ENCODE measurements around the gene CSMD2.

Gene CSMD2

DNA sequence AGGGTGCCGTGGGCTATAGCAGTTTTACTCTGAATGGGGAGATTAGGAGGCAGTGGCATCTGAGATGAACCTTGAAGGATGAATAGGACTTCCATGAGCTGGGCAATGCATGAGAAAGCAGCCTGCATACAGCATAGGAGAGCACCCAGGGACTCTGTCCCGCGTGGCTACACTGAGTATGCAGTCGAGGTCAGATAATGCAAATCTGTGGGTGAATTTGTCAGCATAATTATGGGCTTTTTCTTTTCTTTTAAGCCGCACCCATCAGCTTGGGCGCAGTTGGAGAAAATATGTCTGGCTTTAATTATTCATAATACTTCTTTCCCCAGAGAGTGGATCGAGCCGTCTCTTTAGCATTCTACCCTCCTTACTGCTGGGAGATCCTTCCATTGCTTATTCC is 504.1 kb downstream of the CSMD2 start:
- Histone ChIP-seq H2BK120ac (ENCODE audit: low read depth, low read length) (no peak overlapping the region), H2BK15ac (replicated peaks; ENCODE audit: low read depth) (no peak overlapping the region), H3K79me2 (ENCODE audit: control insufficient read depth, insufficient read depth, low read length) (no peaks in the 10 kb centered on the region), H3K4me1 (ENCODE audit: control insufficient read depth, low read depth, low read length) (no peaks in the 10 kb centered on the region), H3K4ac (ENCODE audit: low read depth, low read length) (no peak overlapping the region), H2AK5ac (ENCODE audit: low read length) (no peak overlapping the region), H3K27me3 (ENCODE audit: insufficient read depth, low read length, poor library complexity) (no peaks in the 10 kb centered on the region), H3K56ac (ENCODE audit: low read length) (no peak overlapping the region), H3K4me2 (ENCODE audit: low read length) (no peak overlapping the region), H4K8ac (ENCODE audit: low read depth, low read length) (no peak overlapping the region), H3K4me3 (ENCODE audit: low read length) (no peak overlapping the region), H3K9ac (ENCODE audit: low read length) (no peak overlapping the region), H4K5ac (ENCODE audit: low read length) (no peak overlapping the region), H3K79me1 (ENCODE audit: low read length) (no peaks in the 10 kb centered on the region), H3K36me3 (ENCODE audit: control insufficient read depth, insufficient read depth, low read length) (peaks cover 6% of the 10 kb centered on the region), H3K23ac (ENCODE audit: low read length) (no peak overlapping the region), H3K18ac (ENCODE audit: low read length) (no peak overlapping the region), H2BK5ac (ENCODE audit: low read length) (no peak overlapping the region), H3K27ac (ENCODE audit: low read depth, low read length) (no peak overlapping the region)
- WGBS (ENCODE audit: extremely low coverage, insufficient coverage, low lambda C conversion rate): no CpG with 5 or more reads among the region's 8 CpGs
- no peak for DNase-seq

DNA sequence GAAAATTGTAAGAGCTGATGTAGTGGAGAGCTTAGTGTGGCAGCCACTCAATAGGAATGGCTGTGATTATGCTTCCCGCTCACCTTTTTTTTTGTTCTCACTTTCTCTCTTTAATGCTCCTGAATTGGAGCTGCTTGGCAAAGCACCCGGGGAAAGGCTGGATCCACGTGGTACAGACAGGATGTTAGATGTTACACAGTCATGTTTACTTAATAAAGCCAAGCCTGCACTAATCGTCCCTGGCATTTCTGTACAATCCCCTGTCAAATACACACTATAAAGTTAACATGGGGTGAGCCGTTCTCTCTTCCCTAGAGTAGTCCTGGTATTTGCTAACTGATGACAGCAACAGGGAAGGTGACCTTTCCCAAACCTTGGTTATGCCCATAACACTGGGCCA is 504.8 kb downstream of the CSMD2 start:
- no CpG with 5 or more reads among the region's 5 CpGs for WGBS (ENCODE audit: extremely low coverage, insufficient coverage, low lambda C conversion rate)

DNA sequence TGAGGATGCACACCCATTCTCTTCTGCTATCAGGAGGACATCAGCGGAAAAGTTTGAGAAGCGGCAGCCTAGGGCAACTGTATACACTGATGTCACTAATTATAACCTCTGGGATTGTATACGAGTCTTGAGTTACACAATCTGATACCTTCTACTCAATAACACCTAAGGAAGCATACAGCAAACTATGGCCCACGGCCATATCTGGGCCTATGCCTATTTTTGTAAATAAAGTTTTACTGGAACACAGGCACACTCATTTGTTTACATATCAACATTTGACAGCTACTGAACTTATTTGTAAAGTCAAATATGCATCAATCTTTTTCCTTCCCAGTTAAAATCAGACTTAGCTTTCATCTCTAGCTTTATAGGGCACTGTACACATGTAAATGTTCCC is 505.4 kb downstream of the CSMD2 start:
- Histone ChIP-seq H2BK120ac (ENCODE audit: low read depth, low read length) (no peak overlapping the region), H3K79me1 (ENCODE audit: low read length) (no peaks in the 10 kb centered on the region), H3K4ac (ENCODE audit: low read depth, low read length) (no peak overlapping the region), H3K36me3 (ENCODE audit: control insufficient read depth, insufficient read depth, low read length) (peaks cover 6% of the 10 kb centered on the region), H4K5ac (ENCODE audit: low read length) (no peak overlapping the region), H3K4me2 (ENCODE audit: low read length) (no peak overlapping the region), H3K56ac (ENCODE audit: low read length) (no peak overlapping the region), H3K27me3 (ENCODE audit: insufficient read depth, low read length, poor library complexity) (no peaks in the 10 kb centered on the region), H4K8ac (ENCODE audit: low read depth, low read length) (no peak overlapping the region), H2AK5ac (ENCODE audit: low read length) (no peak overlapping the region), H3K4me3 (ENCODE audit: low read length) (no peak overlapping the region), H2BK15ac (replicated peaks; ENCODE audit: low read depth) (no peak overlapping the region), H3K79me2 (ENCODE audit: control insufficient read depth, insufficient read depth, low read length) (no peaks in the 10 kb centered on the region), H3K4me1 (ENCODE audit: control insufficient read depth, low read depth, low read length) (no peaks in the 10 kb centered on the region), H3K23ac (ENCODE audit: low read length) (no peak overlapping the region), H3K27ac (ENCODE audit: low read depth, low read length) (no peak overlapping the region), H3K9ac (ENCODE audit: low read length) (no peak overlapping the region), H2BK5ac (ENCODE audit: low read length) (no peak overlapping the region), H3K18ac (ENCODE audit: low read length) (no peak overlapping the region)
- DNase-seq: no peak
- WGBS (ENCODE audit: extremely low coverage, insufficient coverage, low lambda C conversion rate): no CpG with 5 or more reads among the region's 4 CpGs

More for the DNA sequence above, 504.8 kb downstream of the CSMD2 start:
- Histone ChIP-seq H3K36me3 (ENCODE audit: control insufficient read depth, insufficient read depth, low read length) (peaks cover 6% of the 10 kb centered on the region), H3K4me3 (ENCODE audit: low read length) (no peak overlapping the region), H3K18ac (ENCODE audit: low read length) (no peak overlapping the region), H3K23ac (ENCODE audit: low read length) (no peak overlapping the region), H3K56ac (ENCODE audit: low read length) (no peak overlapping the region), H4K5ac (ENCODE audit: low read length) (no peak overlapping the region), H2BK120ac (ENCODE audit: low read depth, low read length) (no peak overlapping the region), H2BK5ac (ENCODE audit: low read length) (no peak overlapping the region), H3K27me3 (ENCODE audit: insufficient read depth, low read length, poor library complexity) (no peaks in the 10 kb centered on the region), H3K79me2 (ENCODE audit: control insufficient read depth, insufficient read depth, low read length) (no peaks in the 10 kb centered on the region), H3K4me1 (ENCODE audit: control insufficient read depth, low read depth, low read length) (no peaks in the 10 kb centered on the region), H2AK5ac (ENCODE audit: low read length) (no peak overlapping the region), H3K27ac (ENCODE audit: low read depth, low read length) (no peak overlapping the region), H3K79me1 (ENCODE audit: low read length) (no peaks in the 10 kb centered on the region), H3K4ac (ENCODE audit: low read depth, low read length) (no peak overlapping the region), H2BK15ac (replicated peaks; ENCODE audit: low read depth) (no peak overlapping the region), H3K4me2 (ENCODE audit: low read length) (no peak overlapping the region), H3K9ac (ENCODE audit: low read length) (no peak overlapping the region), H4K8ac (ENCODE audit: low read depth, low read length) (no peak overlapping the region)
- no peak for DNase-seq

DNA sequence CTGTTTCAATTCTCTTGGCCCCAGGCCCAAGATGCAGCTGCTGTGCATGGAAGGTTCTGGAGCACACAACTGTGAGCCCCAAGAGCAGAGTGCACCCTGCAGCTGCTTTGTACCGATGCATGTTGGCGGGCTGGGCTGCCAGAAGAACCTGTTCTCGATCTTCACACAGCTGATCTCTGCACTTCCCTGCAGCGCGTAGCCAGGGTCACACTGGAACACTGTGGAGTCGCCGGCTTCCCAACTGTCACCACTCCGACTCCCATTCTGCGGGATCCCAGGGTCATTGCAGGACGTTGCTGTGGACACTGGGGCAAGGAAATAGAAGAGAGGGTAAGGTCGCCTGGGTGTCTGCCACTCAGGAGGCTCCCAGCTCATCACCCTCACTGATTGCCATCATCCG is 507.2 kb downstream of the CSMD2 start:
- Histone ChIP-seq H2BK120ac (ENCODE audit: low read depth, low read length) (no peak overlapping the region), H3K4me1 (ENCODE audit: control insufficient read depth, low read depth, low read length) (no peaks in the 10 kb centered on the region), H3K36me3 (ENCODE audit: control insufficient read depth, insufficient read depth, low read length) (peaks cover 6% of the 10 kb centered on the region), H3K4me2 (ENCODE audit: low read length) (no peak overlapping the region), H2AK5ac (ENCODE audit: low read length) (no peak overlapping the region), H3K18ac (ENCODE audit: low read length) (no peak overlapping the region), H3K4ac (ENCODE audit: low read depth, low read length) (no peak overlapping the region), H4K5ac (ENCODE audit: low read length) (no peak overlapping the region), H3K79me2 (ENCODE audit: control insufficient read depth, insufficient read depth, low read length) (no peaks in the 10 kb centered on the region), H3K23ac (ENCODE audit: low read length) (no peak overlapping the region), H3K27ac (ENCODE audit: low read depth, low read length) (no peak overlapping the region), H3K27me3 (ENCODE audit: insufficient read depth, low read length, poor library complexity) (no peaks in the 10 kb centered on the region), H4K8ac (ENCODE audit: low read depth, low read length) (no peak overlapping the region), H3K79me1 (ENCODE audit: low read length) (no peaks in the 10 kb centered on the region), H3K9ac (ENCODE audit: low read length) (no peak overlapping the region), H2BK15ac (replicated peaks; ENCODE audit: low read depth) (no peak overlapping the region), H3K56ac (ENCODE audit: low read length) (no peak overlapping the region), H3K4me3 (ENCODE audit: low read length) (no peak overlapping the region), H2BK5ac (ENCODE audit: low read length) (no peak overlapping the region)
- no CpG with 5 or more reads among the region's 12 CpGs for WGBS (ENCODE audit: extremely low coverage, insufficient coverage, low lambda C conversion rate)
- DNase-seq: no peak

DNA sequence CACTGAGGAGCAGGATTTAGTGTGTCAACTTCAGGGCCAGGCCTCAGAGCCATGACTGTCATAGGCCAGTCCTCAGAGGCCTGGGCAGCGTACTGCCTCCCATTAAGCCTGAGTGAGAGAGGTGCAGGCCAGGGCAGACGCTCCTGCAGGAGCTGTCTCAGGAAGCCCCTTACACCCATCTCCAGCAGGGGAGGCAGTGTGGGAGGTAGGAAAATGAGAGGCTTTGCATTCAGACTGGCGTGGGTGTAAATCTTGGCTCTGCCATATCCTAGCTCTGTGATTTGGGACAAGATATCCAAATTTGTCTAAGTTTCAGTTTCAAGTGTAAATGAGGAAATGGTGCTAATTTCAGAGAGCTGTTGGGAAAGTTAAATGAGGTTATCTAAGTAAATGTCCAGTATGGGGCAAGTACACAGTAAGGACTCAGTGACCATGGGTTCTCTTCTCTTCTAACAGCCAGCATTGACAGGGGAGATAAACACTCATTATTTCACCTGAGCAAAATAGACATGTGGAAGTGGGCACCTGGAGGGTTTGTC is 508.5 kb downstream of the CSMD2 start:
- Histone ChIP-seq H2BK5ac (ENCODE audit: low read length) (no peak overlapping the region), H3K79me1 (ENCODE audit: low read length) (no peaks in the 10 kb centered on the region), H3K23ac (ENCODE audit: low read length) (no peak overlapping the region), H2BK15ac (replicated peaks; ENCODE audit: low read depth) (no peak overlapping the region), H4K8ac (ENCODE audit: low read depth, low read length) (no peak overlapping the region), H4K5ac (ENCODE audit: low read length) (no peak overlapping the region), H3K27ac (ENCODE audit: low read depth, low read length) (no peak overlapping the region), H3K56ac (ENCODE audit: low read length) (no peak overlapping the region), H2AK5ac (ENCODE audit: low read length) (no peak overlapping the region), H3K27me3 (ENCODE audit: insufficient read depth, low read length, poor library complexity) (no peaks in the 10 kb centered on the region), H3K9ac (ENCODE audit: low read length) (no peak overlapping the region), H3K4me1 (ENCODE audit: control insufficient read depth, low read depth, low read length) (no peaks in the 10 kb centered on the region), H3K4me2 (ENCODE audit: low read length) (no peak overlapping the region), H2BK120ac (ENCODE audit: low read depth, low read length) (no peak overlapping the region), H3K79me2 (ENCODE audit: control insufficient read depth, insufficient read depth, low read length) (no peaks in the 10 kb centered on the region), H3K18ac (ENCODE audit: low read length) (no peak overlapping the region), H3K4ac (ENCODE audit: low read depth, low read length) (no peak overlapping the region), H3K4me3 (ENCODE audit: low read length) (no peak overlapping the region), H3K36me3 (ENCODE audit: control insufficient read depth, insufficient read depth, low read length) (no peaks in the 10 kb centered on the region)
- DNase-seq: no peak
- WGBS (ENCODE audit: extremely low coverage, insufficient coverage, low lambda C conversion rate): no CpG with 5 or more reads among the region's 3 CpGs

DNA sequence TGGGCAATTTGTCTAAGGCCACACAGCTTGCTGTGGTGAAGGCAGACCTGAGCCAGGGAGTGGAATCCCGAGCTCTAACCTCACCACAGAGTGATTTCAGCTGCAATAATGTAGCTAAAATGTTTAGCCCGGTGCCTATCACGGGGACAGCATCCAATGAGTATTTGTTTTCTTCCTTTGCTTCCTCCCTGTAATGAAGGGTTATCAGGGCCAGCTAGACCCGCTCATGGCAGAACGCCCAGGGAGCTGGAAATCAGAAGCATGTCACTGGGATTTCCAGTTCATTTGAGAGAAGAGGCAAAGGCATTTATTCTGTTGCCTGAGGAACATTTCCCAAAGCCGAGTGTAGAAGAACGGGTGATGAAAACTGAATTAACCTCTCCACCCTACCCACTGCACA is 509.5 kb downstream of the CSMD2 start:
- no peak overlapping the region for H3K23ac ChIP-seq (ENCODE audit: low read length)
- no peak overlapping the region for H2AK5ac ChIP-seq (ENCODE audit: low read length)
- no peak overlapping the region for H4K5ac ChIP-seq (ENCODE audit: low read length)
- H4K8ac ChIP-seq (ENCODE audit: low read depth, low read length): no peak overlapping the region
- no peaks in the 10 kb centered on the region for H3K4me1 ChIP-seq (ENCODE audit: control insufficient read depth, low read depth, low read length)
- no peaks in the 10 kb centered on the region for H3K27me3 ChIP-seq (ENCODE audit: insufficient read depth, low read length, poor library complexity)
- no peak overlapping the region for H2BK15ac ChIP-seq (replicated peaks; ENCODE audit: low read depth)
- no peak for DNase-seq
- no peak overlapping the region for H2BK120ac ChIP-seq (ENCODE audit: low read depth, low read length)
- no peak overlapping the region for H3K27ac ChIP-seq (ENCODE audit: low read depth, low read length)
- H3K36me3 ChIP-seq (ENCODE audit: control insufficient read depth, insufficient read depth, low read length): no peaks in the 10 kb centered on the region
- no CpG with 5 or more reads among the region's 7 CpGs for WGBS (ENCODE audit: extremely low coverage, insufficient coverage, low lambda C conversion rate)
- no peak overlapping the region for H3K9ac ChIP-seq (ENCODE audit: low read length)
- H3K56ac ChIP-seq (ENCODE audit: low read length): no peak overlapping the region
- no peak overlapping the region for H3K18ac ChIP-seq (ENCODE audit: low read length)
- H3K4me3 ChIP-seq (ENCODE audit: low read length): no peak overlapping the region
- H3K4ac ChIP-seq (ENCODE audit: low read depth, low read length): no peak overlapping the region
- H2BK5ac ChIP-seq (ENCODE audit: low read length): no peak overlapping the region
- H3K79me2 ChIP-seq (ENCODE audit: control insufficient read depth, insufficient read depth, low read length): no peaks in the 10 kb centered on the region
- no peaks in the 10 kb centered on the region for H3K79me1 ChIP-seq (ENCODE audit: low read length)
- no peak overlapping the region for H3K4me2 ChIP-seq (ENCODE audit: low read length)

All from mesendoderm (in vitro differentiated cells).